Measurements from ENCODE around the gene NSFL1C.

The NSFL1C gene

DNA sequence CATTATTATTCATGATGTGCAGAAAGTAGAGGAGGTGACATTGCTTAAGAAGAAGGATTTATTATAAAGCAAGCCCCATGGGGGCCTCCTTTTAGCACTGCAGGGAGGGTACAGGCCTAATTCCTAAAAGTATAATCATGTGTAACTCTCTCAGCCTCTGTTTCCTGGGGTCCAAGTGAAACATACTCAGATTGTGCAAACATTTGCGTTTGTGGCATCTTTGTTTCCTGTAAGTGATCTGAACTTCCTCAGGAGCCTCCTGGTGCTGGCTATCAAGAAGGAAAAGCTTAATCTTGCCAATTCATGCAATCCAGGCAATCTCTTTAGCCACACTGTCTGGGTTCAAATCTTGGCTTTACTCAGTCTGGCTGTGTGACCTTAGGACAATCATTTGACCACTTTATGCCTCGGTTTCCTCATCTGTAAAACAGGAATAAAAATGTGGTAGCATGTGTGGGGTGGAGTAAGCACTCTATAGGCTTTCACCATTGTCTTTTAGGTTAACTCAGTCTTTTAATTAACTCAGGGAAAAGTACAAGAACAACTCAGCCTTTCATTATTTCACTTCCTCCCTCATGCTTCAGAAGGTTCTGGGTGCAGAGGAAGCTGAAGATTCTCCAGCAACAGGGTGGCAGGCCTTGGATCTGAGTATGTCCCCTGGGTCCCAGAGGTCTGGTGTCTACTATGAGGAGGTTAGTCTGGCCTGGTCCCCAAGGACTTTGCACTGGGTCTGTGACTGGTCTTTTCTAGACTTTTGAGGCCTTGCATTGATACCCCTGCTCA is 25.4 kb upstream of the NSFL1C start:
- TF ChIP-seq, protein P1, sequence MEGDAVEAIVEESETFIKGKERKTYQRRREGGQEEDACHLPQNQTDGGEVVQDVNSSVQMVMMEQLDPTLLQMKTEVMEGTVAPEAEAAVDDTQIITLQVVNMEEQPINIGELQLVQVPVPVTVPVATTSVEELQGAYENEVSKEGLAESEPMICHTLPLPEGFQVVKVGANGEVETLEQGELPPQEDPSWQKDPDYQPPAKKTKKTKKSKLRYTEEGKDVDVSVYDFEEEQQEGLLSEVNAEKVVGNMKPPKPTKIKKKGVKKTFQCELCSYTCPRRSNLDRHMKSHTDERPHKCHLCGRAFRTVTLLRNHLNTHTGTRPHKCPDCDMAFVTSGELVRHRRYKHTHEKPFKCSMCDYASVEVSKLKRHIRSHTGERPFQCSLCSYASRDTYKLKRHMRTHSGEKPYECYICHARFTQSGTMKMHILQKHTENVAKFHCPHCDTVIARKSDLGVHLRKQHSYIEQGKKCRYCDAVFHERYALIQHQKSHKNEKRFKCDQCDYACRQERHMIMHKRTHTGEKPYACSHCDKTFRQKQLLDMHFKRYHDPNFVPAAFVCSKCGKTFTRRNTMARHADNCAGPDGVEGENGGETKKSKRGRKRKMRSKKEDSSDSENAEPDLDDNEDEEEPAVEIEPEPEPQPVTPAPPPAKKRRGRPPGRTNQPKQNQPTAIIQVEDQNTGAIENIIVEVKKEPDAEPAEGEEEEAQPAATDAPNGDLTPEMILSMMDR (IDR thresholded peaks at IDR 0.05; ENCODE audit: low read depth, low read length) = no peak
- DNase-seq (ENCODE audit: extremely low read depth, low read depth) = no peak

DNA sequence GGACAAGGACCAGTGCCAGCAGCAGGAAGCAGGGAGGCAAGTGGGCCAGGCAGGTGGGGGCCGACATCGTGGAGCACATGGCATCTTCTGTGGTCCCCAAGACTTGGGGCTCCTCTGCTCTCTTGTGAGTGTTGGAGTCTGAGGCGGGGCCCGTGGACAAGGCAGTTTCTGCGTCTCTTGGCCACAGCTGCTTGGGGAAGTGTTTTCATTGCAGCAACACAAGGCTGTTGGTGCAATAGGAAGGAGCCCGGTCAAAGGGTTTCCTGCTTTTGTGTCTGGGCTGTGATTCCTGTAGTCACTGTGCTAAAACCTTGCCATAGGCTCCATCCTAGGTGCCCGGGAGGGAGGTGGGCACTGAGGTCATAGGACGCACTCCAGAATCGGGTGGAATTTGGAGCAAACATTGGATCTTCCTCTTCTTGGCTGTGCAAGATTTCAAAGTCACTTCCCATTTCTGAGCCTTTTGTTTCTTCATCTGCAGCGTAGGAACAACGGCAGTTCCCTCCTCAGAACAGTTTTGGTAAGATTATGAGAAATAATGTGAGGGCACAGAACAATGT is 24.7 kb upstream of the NSFL1C start, which contains the start of gene SIRPB2:
SIRPB2 (minus strand) TSS at position 140 of the 560 bp plus-strand sequence; CDS start at position 79, 61 bp downstream.
- DNase-seq (ENCODE audit: extremely low read depth, low read depth) = no peak
- TF ChIP-seq, protein P1 (IDR thresholded peaks at IDR 0.05; ENCODE audit: low read depth, low read length) = no peak

DNA sequence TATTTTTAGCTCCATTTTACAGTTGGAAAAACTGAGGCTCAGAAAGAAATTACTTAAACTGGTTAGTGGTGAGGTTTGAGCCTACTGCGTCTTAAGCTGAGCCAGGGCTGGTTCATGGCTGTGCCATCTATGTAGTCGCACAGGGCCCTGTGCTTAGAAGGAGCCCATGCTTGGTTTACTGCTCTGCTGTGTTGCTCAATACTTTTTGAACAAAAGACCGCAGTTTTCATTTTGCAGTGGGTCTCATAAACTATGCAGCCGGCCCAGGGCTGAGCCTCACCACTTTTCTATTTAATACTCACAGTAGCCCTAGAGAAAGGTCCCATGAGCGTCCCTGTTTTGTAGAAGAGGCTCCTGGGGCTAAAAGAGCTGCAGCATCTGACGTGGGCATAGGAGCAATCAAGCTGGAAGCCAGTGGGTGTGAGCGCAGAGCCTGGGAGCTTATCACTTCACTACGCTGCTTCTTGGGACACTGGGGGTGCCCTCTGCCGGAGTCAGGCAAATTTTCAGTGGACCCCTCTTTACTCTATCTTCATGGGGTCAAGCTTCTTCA is 24.1 kb upstream of the NSFL1C start:
- DNase-seq (ENCODE audit: extremely low read depth, low read depth) = no peak
- TF ChIP-seq, protein P1 (IDR thresholded peaks at IDR 0.05; ENCODE audit: low read depth, low read length) = no peak

DNA sequence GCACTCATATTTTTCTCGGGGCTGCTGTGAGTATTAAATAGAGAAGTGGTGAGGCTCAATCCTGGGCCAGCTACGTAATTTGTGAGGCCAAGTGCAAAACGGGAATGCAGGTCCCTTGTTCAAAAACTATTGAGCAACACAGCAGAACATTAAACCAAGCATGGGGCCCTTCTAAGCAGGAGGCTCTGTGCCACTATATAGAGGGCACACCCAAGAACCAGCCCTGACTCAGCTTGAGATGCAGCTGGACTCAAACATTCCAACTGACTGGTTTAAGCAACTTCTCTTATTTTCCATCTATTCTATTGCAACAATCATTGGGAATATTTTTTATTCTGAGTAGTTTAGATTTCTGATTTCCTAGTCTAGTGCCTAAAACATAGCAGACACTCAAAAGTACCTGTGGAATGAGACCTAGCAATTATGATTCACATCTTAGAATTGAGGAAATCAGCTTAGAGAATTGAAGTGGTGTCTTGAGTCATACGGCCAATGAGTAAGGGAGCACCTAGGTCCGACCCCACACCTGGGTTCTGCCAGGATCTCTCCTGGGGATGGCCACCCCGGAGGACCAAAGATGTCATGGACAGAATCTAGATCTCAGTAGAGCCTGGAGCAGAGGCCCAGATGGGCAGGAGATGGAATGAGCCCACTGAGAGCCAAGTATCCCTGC is 23.3 kb upstream of the NSFL1C start:
- no peak for DNase-seq (ENCODE audit: extremely low read depth, low read depth)
- TF ChIP-seq, protein P1 (IDR thresholded peaks at IDR 0.05; ENCODE audit: low read depth, low read length) = no peak

DNA sequence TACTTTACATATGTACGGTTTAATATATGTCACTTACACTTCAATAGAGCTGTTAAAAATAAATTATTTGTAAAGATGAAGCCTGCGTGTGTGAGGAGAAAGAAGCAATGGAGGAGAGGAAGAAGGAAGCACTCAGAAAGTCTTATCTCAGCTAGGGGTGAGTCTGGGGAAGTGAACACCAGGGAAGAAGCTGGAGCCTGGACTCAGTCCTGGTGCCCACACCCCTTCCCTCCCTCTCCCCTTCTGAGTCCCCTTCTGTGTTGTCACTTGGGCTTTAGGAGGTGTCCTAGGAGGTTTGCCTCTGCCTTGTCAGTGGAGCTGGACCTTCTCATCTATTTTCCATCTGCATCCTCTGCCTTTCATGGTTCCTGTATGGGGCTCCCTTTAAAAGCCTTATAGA is 22.7 kb upstream of the NSFL1C start:
- TF ChIP-seq, protein P1 (IDR thresholded peaks at IDR 0.05; ENCODE audit: low read depth, low read length) = no peak
- no peak for DNase-seq (ENCODE audit: extremely low read depth, low read depth)

DNA sequence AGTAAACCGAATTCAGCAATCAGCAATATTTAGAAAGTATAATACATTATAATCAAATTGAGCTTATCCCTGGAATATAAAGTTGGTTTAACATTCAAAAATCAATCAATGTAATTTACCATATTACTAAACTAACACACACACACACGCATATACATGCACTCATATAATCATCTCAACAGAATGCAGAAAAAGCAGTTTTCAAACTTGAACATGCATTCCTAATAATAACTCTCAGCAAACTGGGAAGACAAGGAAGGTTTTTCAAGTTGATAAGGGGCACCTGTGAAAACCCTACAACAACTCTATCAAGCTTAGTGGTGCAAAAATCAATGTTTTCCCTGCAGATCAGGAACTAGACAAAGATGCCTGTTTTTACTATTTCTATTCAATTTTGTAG is 19.9 kb upstream of the NSFL1C start:
- TF ChIP-seq, protein P1 (IDR thresholded peaks at IDR 0.05; ENCODE audit: low read depth, low read length) = no peak
- no peak for DNase-seq (ENCODE audit: extremely low read depth, low read depth)
